ENCODE data around the gene BBIP1. TPM values are rescaled to one million over a fixed set of nuclear protein-coding genes. Genes with fewer than 3 reads are reported as not detected.

Gene BBIP1
- total RNA-seq, 1 donor from 2014 or later: 25.3 TPM

GRCh38 chr10:110936757-110937156, 17.8 kb upstream of the BBIP1 start:
- H3K27me3 ChIP-seq: no peaks in the 10 kb centered on the region
- intact Hi-C loops (cut with DNase I): no loop called here
- ATAC-seq (no peak), DNase-seq (no peak)
- no peaks in the 10 kb centered on the region for H3K9me3 ChIP-seq
- H3K27ac ChIP-seq: no peak overlapping the region
- TF ChIP-seq, protein P1, sequence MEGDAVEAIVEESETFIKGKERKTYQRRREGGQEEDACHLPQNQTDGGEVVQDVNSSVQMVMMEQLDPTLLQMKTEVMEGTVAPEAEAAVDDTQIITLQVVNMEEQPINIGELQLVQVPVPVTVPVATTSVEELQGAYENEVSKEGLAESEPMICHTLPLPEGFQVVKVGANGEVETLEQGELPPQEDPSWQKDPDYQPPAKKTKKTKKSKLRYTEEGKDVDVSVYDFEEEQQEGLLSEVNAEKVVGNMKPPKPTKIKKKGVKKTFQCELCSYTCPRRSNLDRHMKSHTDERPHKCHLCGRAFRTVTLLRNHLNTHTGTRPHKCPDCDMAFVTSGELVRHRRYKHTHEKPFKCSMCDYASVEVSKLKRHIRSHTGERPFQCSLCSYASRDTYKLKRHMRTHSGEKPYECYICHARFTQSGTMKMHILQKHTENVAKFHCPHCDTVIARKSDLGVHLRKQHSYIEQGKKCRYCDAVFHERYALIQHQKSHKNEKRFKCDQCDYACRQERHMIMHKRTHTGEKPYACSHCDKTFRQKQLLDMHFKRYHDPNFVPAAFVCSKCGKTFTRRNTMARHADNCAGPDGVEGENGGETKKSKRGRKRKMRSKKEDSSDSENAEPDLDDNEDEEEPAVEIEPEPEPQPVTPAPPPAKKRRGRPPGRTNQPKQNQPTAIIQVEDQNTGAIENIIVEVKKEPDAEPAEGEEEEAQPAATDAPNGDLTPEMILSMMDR (IDR thresholded peaks at IDR 0.05): no peak
- no peaks in the 10 kb centered on the region for H3K36me3 ChIP-seq
- H3K4me3 ChIP-seq: no peak overlapping the region
- peaks cover 10% of the 10 kb centered on the region for H3K4me1 ChIP-seq

DNA sequence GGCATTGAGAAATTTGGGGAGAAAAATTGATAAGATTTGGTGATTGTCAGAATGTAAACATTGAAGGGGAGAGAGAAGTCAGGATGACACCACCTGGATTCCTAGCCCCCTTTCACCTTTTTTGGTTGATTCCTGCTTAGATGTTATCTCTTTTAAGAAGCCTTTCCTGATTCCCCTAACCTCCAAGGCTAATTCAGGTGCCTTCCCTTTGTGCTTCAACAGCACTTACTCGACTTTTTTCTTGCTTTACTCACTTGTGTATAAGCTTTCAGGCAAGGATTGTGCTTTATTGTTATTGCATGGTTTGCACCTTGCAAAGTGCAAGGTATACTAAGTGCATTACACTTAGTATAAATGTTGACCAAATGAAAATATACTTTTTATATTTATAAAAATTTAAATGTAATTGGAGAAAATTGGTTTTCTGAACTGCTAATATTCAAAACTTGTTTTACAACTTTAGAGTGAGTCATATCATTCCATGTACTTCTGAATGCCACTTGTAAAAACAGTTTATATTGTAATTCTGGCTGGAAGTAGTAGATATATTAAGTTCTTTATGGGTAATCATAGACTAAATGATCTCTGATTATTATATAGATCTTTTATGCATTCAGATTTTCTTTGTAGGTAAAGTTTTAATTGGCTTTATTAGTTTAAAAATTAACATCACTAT, 13.7 kb upstream of the BBIP1 start:
- Histone ChIP-seq H3K27ac (no peak overlapping the region), H3K4me1 (peaks cover 23% of the 10 kb centered on the region), H3K4me3 (no peak overlapping the region), H3K27me3 (no peaks in the 10 kb centered on the region), H3K9me3 (no peaks in the 10 kb centered on the region), H3K36me3 (no peaks in the 10 kb centered on the region)
- intact Hi-C loops (cut with DNase I): no loop called here
- TF ChIP-seq, protein P1 (IDR thresholded peaks at IDR 0.05): no peak
- no peak for DNase-seq
- no peak for ATAC-seq

- no peak overlapping the region for H3K4me3 ChIP-seq
- H3K36me3 ChIP-seq: no peaks in the 10 kb centered on the region
- TF ChIP-seq, protein P1 (IDR thresholded peaks at IDR 0.05): no peak
- ATAC-seq (no peak), DNase-seq (no peak)
- H3K4me1 ChIP-seq: peaks cover 23% of the 10 kb centered on the region
- no peak overlapping the region for H3K27ac ChIP-seq
- no peaks in the 10 kb centered on the region for H3K27me3 ChIP-seq
- intact Hi-C loops (cut with DNase I): no loop called here
- H3K9me3 ChIP-seq: no peaks in the 10 kb centered on the region
These were observed 12.9 kb upstream of the BBIP1 start for GRCh38 chr10:110931769-110932381.

DNA sequence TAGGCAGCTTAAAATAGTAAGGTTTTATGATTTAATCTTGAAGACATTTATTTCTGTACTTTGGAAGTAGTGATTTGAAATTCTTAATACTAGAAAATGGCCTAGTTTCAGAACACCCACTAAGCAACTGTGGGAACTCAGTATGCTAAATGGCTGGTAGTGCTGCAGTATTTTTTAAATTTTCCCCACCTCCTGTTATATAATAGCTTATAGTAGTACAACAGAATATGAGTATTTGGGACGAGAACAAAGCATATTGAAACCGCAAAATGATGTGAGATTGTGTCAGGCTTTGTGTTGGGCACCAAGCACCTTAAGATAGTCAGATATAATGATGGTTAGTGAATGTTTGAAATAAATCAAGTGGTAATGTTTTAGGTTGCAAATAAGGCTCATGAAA, 8.5 kb upstream of the BBIP1 start:
- Histone ChIP-seq H3K4me1 (peaks cover 32% of the 10 kb centered on the region), H3K9me3 (no peaks in the 10 kb centered on the region), H3K27ac (no peak overlapping the region), H3K4me3 (no peak overlapping the region), H3K27me3 (no peaks in the 10 kb centered on the region), H3K36me3 (no peaks in the 10 kb centered on the region)
- ATAC-seq (no peak), DNase-seq (no peak)
- TF ChIP-seq, protein P1 (IDR thresholded peaks at IDR 0.05): no peak
- intact Hi-C loops (cut with DNase I): no loop called here

DNA sequence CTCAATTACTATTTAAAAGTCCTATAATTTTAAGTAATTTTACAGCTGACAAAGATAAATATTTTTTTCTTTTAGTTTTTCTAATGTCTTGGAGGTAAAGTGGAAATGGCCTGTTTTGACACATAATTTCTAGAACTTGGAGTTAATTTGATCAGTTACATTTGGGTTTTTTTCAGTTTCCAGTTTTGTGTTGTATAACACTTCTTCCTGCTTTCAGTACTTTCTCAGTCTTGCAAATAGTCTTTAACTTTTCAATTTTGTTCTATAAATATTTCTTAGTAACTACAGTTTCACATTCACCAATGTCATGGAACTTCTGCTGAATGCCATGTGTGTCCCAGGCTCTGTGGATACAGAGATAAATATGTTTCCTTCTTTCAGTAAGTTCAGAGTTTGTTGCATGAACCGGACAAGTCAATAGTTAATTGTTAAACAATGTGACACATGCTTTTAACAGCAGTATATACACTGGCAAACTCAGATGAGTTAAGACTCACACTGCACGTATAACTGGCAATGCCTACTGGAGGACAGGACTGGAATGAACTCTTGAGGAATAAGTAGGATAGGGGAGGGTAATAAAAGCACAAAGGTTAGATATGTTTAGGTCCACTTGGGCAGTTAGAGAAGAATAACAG, 5.0 kb upstream of the BBIP1 start:
- Histone ChIP-seq H3K4me3 (no peak overlapping the region), H3K27ac (no peak overlapping the region), H3K9me3 (no peaks in the 10 kb centered on the region), H3K4me1 (peaks cover 24% of the 10 kb centered on the region), H3K36me3 (no peaks in the 10 kb centered on the region), H3K27me3 (no peaks in the 10 kb centered on the region)
- no peak for DNase-seq
- intact Hi-C loops (cut with DNase I): no loop called here
- ATAC-seq: no peak
- TF ChIP-seq, protein P1 (IDR thresholded peaks at IDR 0.05): no peak
